COLO829 (cell line): ENCODE measurements around the gene CLPTM1L.
A peak's percentile ranks its signal among the peaks of the same experiment; 100 is the strongest.
"Not testable (repeated sequence)": the region's sequence is repeated elsewhere in the genome, so short reads cannot be mapped to it uniquely, and the experiment has no call there.

Source experiments
- DNase-seq: peaks from one replicate; pipeline ENCODE4 v3.0.0; 2012; ENCODE audit warnings: low spot score

CLPTM1L gene

GRCh38 chr5:1338506-1339070 is 6.3 kb downstream of the CLPTM1L start:
- DNase-seq = no peak

DNA sequence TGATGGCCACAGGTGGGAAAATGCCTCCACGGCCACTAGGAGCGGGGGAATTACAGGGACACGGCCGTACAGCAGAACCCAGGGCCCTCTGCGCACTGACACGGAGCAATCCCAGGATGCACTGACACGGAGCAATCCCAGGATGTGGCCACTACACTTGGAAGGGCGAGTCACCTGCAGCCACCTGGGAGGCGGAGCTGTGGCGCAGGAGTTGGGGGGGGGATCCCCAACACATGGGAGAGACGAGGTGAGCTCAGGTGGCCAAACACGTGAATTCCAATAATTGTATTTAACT is 6.8 kb downstream of the CLPTM1L start:
- DNase-seq = no peak

GRCh38 chr5:1337489-1338195 is 7.3 kb downstream of the CLPTM1L start:
- DNase-seq = no peak

GRCh38 chr5:1336749-1337488 is 8.0 kb downstream of the CLPTM1L start:
- DNase-seq = no peak

GRCh38 chr5:1336106-1336561 is 8.8 kb downstream of the CLPTM1L start:
- no peak for DNase-seq

- DNase-seq = no peak
Measured at GRCh38 chr5:1335540-1336095, 9.3 kb downstream of the CLPTM1L start.

DNA sequence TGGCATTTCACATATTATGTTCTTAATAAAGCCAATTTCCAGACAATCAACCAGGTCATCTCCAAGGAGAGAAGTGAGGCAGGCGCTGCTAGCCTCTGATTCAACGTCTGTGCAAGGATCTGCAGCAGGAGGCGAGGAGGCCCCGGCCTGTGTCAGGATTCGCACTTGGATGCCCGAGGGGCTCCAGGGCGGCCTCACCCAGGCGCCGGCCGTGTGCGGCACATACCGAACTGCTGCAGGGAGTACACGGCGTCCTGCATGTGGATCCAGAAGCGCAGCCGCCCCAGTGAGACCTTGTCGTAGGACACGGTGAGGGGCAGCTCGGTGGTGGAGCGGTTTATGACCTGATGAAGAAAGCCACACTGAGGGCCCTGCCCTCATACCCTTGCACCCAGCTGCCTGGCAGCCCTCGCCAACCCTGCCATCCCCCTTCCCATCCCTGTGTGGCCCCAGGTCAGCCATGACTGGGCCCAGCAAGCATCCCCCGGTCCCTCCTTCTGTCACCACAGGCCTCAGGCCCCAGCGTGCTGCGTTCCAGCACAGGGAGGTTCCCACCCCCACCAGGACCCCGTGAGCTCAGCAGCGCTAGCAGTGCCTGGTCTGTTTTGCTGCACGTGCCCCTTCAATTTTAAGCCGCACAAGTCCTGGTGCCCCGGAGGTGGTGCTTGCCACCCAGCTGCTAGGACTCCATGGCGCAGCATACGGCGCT is 9.9 kb downstream of the CLPTM1L start:
- no peak for DNase-seq

- no peak for DNase-seq
Measured at GRCh38 chr5:1333986-1334385, 10.9 kb downstream of the CLPTM1L start.

- DNase-seq = not testable (repeated sequence)
Measured at GRCh38 chr5:1333286-1333685, 11.6 kb downstream of the CLPTM1L start.

GRCh38 chr5:1332461-1333001 is 12.4 kb downstream of the CLPTM1L start:
- no peak for DNase-seq

GRCh38 chr5:1331861-1332405 is 13.0 kb downstream of the CLPTM1L start:
- no peak for DNase-seq

GRCh38 chr5:1330847-1331831 is 13.8 kb downstream of the CLPTM1L start:
- DNase-seq = no peak

- DNase-seq = peak; percentile 25
Measured at GRCh38 chr5:1330146-1330846, 14.6 kb downstream of the CLPTM1L start.

GRCh38 chr5:1329111-1329579 is 15.8 kb downstream of the CLPTM1L start:
- DNase-seq = no peak

GRCh38 chr5:1328237-1329110 is 16.4 kb downstream of the CLPTM1L start:
- DNase-seq = not testable (repeated sequence)

- not testable (repeated sequence) for DNase-seq
Measured at GRCh38 chr5:1326901-1327756, 17.8 kb downstream of the CLPTM1L start.

DNA sequence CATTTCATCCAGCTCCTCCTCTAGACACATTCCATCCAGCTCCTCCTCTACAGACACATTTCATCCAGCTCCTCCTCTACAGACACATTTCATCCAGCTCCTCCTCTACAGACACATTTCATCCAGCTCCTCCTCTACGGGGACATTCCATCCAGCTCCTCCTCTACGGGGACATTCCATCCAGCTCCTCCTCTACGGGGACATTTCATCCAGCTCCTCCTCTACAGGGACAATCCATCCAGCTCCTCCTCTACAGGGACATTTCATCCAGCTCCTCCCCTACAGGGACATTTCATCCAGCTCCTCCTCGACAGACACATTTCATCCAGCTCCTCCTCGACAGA is 18.4 kb downstream of the CLPTM1L start:
- not testable (repeated sequence) for DNase-seq
